Liver (tissue), 9 donors: ENCODE results near the gene EHMT1. TPM values are rescaled to one million over a fixed set of nuclear protein-coding genes. Genes with fewer than 3 reads are reported as not detected.
"Not testable (repeated sequence)": the region's sequence is repeated elsewhere in the genome, so short reads cannot be mapped to it uniquely, and the experiment has no call there.

Source experiments
- DNase-seq: peaks from one replicate; pipeline ENCODE4 v3.0.0-alpha.2; 2017; ENCODE audit warnings: low spot score
- H3K27ac ChIP-seq, 2 donors: one replicate each; pipeline ENCODE4 v1.7.0; 2013; ENCODE audit warnings: inconsistent platforms in 2 of 2, low read length in 2 of 2, control low read depth in 1 of 2, low read depth in 1 of 2, mild to moderate bottlenecking in 1 of 2
- H3K27me3 ChIP-seq, 4 donors: one replicate each; pipeline versions ENCODE4 v1.6.1 to v1.7.0; 2013; ENCODE audit warnings: low read length in 3 of 4, inconsistent platforms in 1 of 4, mild to moderate bottlenecking in 1 of 4, moderate library complexity in 1 of 4; ENCODE audit not compliant: control insufficient read depth in 4 of 4, insufficient read depth in 4 of 4
- H3K36me3 ChIP-seq, 4 donors: one replicate each; pipeline versions ENCODE4 v1.6.1 to v1.7.0; 2013; ENCODE audit warnings: low read length in 3 of 4, mild to moderate bottlenecking in 3 of 4, low read depth in 1 of 4, moderate library complexity in 1 of 4; ENCODE audit not compliant: control insufficient read depth in 4 of 4, insufficient read depth in 3 of 4
- H3K4me1 ChIP-seq, 4 donors: one replicate each; pipeline versions ENCODE4 v1.6.1 to v1.7.0; 2013; ENCODE audit warnings: low read length in 3 of 4, mild to moderate bottlenecking in 3 of 4, moderate library complexity in 1 of 4; ENCODE audit not compliant: control insufficient read depth in 4 of 4, insufficient read depth in 4 of 4
- H3K4me3 ChIP-seq, 3 donors: one replicate each; pipeline versions ENCODE4 v1.6.1 to v1.7.0; 2013; ENCODE audit warnings: low read length in 3 of 3, control low read depth in 1 of 3, low read depth in 1 of 3, mild to moderate bottlenecking in 1 of 3
- H3K9ac ChIP-seq, 2 donors: one replicate each; pipeline ENCODE4 v1.7.0; 2013; ENCODE audit warnings: low read length in 2 of 2, mild to moderate bottlenecking in 2 of 2, moderate library complexity in 2 of 2, control low read depth in 1 of 2, low read depth in 1 of 2
- H3K9me3 ChIP-seq, 4 donors: one replicate each; pipeline versions ENCODE4 v1.6.1 to v1.7.0; 2013; ENCODE audit warnings: low read length in 3 of 4; ENCODE audit not compliant: control insufficient read depth in 4 of 4
- ATF3 ChIP-seq: IDR thresholded peaks from 2 replicates; pipeline ENCODE4 v1.6.1; 2016; ENCODE audit warnings: antibody characterized with exemption
- EGR1 ChIP-seq, 2 donors: IDR thresholded peaks; 2 replicates each; pipeline ENCODE4 v1.6.1; 2016 to 2018; ENCODE audit warnings: antibody characterized with exemption in 2 of 2, low read depth in 2 of 2
- FOXA1 ChIP-seq: IDR thresholded peaks from 2 replicates; pipeline ENCODE4 v1.6.1; 2016; ENCODE audit warnings: antibody characterized with exemption
- FOXA2 ChIP-seq: IDR thresholded peaks from 2 replicates; pipeline ENCODE4 v1.6.1; 2016; ENCODE audit warnings: antibody characterized with exemption
- GABPA ChIP-seq, 2 donors: IDR thresholded peaks in 1 of 2; conservative IDR thresholded peaks in 1 of 2; 2 replicates each; pipeline ENCODE4 v1.6.1; 2016; ENCODE audit warnings: antibody characterized with exemption in 2 of 2, mild to moderate bottlenecking in 1 of 2, moderate library complexity in 1 of 2
- HNF4A ChIP-seq, 2 donors: conservative IDR thresholded peaks; 2 replicates each; pipeline ENCODE4 v1.6.1; 2016; ENCODE audit warnings: antibody characterized with exemption in 2 of 2, mild to moderate bottlenecking in 2 of 2
- HNF4G ChIP-seq: IDR thresholded peaks from 2 replicates; pipeline ENCODE4 v1.6.1; 2016; ENCODE audit warnings: antibody characterized with exemption
- JUND ChIP-seq, 2 donors: IDR thresholded peaks; 2 replicates each; pipeline ENCODE4 v1.6.1; 2016; ENCODE audit warnings: antibody characterized with exemption in 2 of 2
- NR2F2 ChIP-seq: IDR thresholded peaks from 2 replicates; pipeline ENCODE4 v1.6.1; 2016; ENCODE audit warnings: antibody characterized with exemption
- RAD21 ChIP-seq, 2 donors: IDR thresholded peaks; 2 replicates each; pipeline ENCODE4 v1.6.1; 2016; ENCODE audit warnings: antibody characterized with exemption in 2 of 2, mild to moderate bottlenecking in 2 of 2
- RXRA ChIP-seq, 2 donors: IDR thresholded peaks; 2 replicates each; pipeline ENCODE4 v1.6.1; 2017 to 2018; ENCODE audit warnings: antibody characterized with exemption in 2 of 2, mild to moderate bottlenecking in 1 of 2
- SP1 ChIP-seq: IDR thresholded peaks from 2 replicates; pipeline ENCODE4 v1.6.1; 2018; ENCODE audit warnings: antibody characterized with exemption, mild to moderate bottlenecking
- TAF1 ChIP-seq: conservative IDR thresholded peaks from 2 replicates; pipeline ENCODE4 v1.6.1; 2016; ENCODE audit warnings: antibody characterized with exemption, mild to moderate bottlenecking
- YY1 ChIP-seq: IDR thresholded peaks from 2 replicates; pipeline ENCODE4 v1.6.1; 2016; ENCODE audit warnings: antibody characterized with exemption, mild to moderate bottlenecking
- ZBTB33 ChIP-seq: IDR thresholded peaks from 2 replicates; pipeline ENCODE4 v1.6.1; 2016; ENCODE audit warnings: antibody characterized with exemption
- WGBS: extraction: QIAGEN DNeasy Blood & Tissue Kit; methylation state at CpG from one replicate; pipeline ENCODE4 v1.1.7; 2013; 5-methylcytosine and 5-hydroxymethylcytosine counted together
- polyA plus RNA-seq, 2 donors: library from polyadenylated mRNA; stranded (reverse) in 1 of 2; unstranded in 1 of 2; fragments of 200-250 nt in 1 of 2; fragments of >200 nt in 1 of 2; fragmentation: Nextera tagmentation in 1 of 2; extraction: Ambion mirVana in 1 of 2; gene quantifications; one replicate each; pipeline versions ENCODE4 v1.2.1 to v1.2.3, GENCODE V29; 2013 to 2015
- total RNA-seq, 2 donors: library from RNA; depleted of rRNA; stranded (reverse); fragments of >200 nt; gene quantifications; one replicate each; pipeline ENCODE4 v1.2.3, GENCODE V29; 2014
- TF ChIP-seq, protein P1 (sequence below): fragments of 150-350 bp; IDR thresholded peaks from 2 replicates; pipeline ENCODE4 v1.5.1; 2017; ENCODE audit warnings: improper control_type of control experiment, low read depth, low read length; ENCODE audit not compliant: missing input control
- TF ChIP-seq, protein P2 (sequence below): IDR thresholded peaks from 2 replicates; pipeline ENCODE4 v1.6.1; 2016; ENCODE audit warnings: antibody characterized with exemption
- TF ChIP-seq, protein P3 (sequence below): IDR thresholded peaks from 2 replicates; pipeline ENCODE4 v1.6.1; 2016; ENCODE audit warnings: antibody characterized with exemption, mild to moderate bottlenecking
- donor health status: healthy.
- donor health status: healthy.
- donor health status: healthy.
- donor health status: healthy.
- donor health status: healthy.

Gene EHMT1
- total and polyA plus RNA-seq, 4 donors, result 16.1 to 48.2 (median 27.3) TPM

- TF ChIP-seq RAD21 (IDR thresholded peaks at IDR 0.05), result no peak
- TF ChIP-seq NR2F2, result no peak
- no peak for TF ChIP-seq FOXA2
- TF ChIP-seq, protein P1, sequence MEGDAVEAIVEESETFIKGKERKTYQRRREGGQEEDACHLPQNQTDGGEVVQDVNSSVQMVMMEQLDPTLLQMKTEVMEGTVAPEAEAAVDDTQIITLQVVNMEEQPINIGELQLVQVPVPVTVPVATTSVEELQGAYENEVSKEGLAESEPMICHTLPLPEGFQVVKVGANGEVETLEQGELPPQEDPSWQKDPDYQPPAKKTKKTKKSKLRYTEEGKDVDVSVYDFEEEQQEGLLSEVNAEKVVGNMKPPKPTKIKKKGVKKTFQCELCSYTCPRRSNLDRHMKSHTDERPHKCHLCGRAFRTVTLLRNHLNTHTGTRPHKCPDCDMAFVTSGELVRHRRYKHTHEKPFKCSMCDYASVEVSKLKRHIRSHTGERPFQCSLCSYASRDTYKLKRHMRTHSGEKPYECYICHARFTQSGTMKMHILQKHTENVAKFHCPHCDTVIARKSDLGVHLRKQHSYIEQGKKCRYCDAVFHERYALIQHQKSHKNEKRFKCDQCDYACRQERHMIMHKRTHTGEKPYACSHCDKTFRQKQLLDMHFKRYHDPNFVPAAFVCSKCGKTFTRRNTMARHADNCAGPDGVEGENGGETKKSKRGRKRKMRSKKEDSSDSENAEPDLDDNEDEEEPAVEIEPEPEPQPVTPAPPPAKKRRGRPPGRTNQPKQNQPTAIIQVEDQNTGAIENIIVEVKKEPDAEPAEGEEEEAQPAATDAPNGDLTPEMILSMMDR, result no peak
- no peak for TF ChIP-seq EGR1 (IDR thresholded peaks at IDR 0.05; ENCODE audit: low read depth in 2 of 2)
- TF ChIP-seq YY1, result no peak
- TF ChIP-seq TAF1, result no peak
- no peak for TF ChIP-seq GABPA (IDR thresholded peaks at IDR 0.05 in 1 of 2, conservative IDR thresholded peaks at IDR 0.05 in 1 of 2)
- no peak for TF ChIP-seq HNF4A (conservative IDR thresholded peaks at IDR 0.05)
- TF ChIP-seq, protein P2, sequence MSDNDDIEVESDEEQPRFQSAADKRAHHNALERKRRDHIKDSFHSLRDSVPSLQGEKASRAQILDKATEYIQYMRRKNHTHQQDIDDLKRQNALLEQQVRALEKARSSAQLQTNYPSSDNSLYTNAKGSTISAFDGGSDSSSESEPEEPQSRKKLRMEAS, result no peak
- no peak for TF ChIP-seq JUND (IDR thresholded peaks at IDR 0.05)
- Histone ChIP-seq H3K27me3 (no peaks in the 10 kb centered on the region), H3K36me3 (peaks cover 7 to 32% (median 17%) of the 10 kb centered on the region in 4 donors), H3K9ac (no peak overlapping the region), H3K27ac (no peak overlapping the region), H3K4me3 (no peak overlapping the region), H3K9me3 (no peaks in the 10 kb centered on the region), H3K4me1 (no peaks in the 10 kb centered on the region)
- no peak for DNase-seq
- 92% methylated on average over 5 of the region's 5 CpGs for WGBS
Measured at GRCh38 chr9:137721899-137722298, 103.1 kb downstream of the EHMT1 start.

- TF ChIP-seq EGR1 (IDR thresholded peaks at IDR 0.05; ENCODE audit: low read depth in 2 of 2) (no peak), FOXA1 (no peak), YY1 (no peak), JUND (IDR thresholded peaks at IDR 0.05) (no peak), RXRA (IDR thresholded peaks at IDR 0.05) (no peak), FOXA2 (no peak), HNF4A (conservative IDR thresholded peaks at IDR 0.05) (no peak), SP1 (no peak), ATF3 (no peak), ZBTB33 (no peak), RAD21 (IDR thresholded peaks at IDR 0.05) (no peak), NR2F2 (no peak), HNF4G (no peak), TAF1 (no peak), GABPA (IDR thresholded peaks at IDR 0.05 in 1 of 2, conservative IDR thresholded peaks at IDR 0.05 in 1 of 2) (no peak)
- TF ChIP-seq, protein P3, sequence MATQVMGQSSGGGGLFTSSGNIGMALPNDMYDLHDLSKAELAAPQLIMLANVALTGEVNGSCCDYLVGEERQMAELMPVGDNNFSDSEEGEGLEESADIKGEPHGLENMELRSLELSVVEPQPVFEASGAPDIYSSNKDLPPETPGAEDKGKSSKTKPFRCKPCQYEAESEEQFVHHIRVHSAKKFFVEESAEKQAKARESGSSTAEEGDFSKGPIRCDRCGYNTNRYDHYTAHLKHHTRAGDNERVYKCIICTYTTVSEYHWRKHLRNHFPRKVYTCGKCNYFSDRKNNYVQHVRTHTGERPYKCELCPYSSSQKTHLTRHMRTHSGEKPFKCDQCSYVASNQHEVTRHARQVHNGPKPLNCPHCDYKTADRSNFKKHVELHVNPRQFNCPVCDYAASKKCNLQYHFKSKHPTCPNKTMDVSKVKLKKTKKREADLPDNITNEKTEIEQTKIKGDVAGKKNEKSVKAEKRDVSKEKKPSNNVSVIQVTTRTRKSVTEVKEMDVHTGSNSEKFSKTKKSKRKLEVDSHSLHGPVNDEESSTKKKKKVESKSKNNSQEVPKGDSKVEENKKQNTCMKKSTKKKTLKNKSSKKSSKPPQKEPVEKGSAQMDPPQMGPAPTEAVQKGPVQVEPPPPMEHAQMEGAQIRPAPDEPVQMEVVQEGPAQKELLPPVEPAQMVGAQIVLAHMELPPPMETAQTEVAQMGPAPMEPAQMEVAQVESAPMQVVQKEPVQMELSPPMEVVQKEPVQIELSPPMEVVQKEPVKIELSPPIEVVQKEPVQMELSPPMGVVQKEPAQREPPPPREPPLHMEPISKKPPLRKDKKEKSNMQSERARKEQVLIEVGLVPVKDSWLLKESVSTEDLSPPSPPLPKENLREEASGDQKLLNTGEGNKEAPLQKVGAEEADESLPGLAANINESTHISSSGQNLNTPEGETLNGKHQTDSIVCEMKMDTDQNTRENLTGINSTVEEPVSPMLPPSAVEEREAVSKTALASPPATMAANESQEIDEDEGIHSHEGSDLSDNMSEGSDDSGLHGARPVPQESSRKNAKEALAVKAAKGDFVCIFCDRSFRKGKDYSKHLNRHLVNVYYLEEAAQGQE, result no peak
- TF ChIP-seq, protein P1, result no peak
- TF ChIP-seq, protein P2, result no peak
- WGBS, result 87% methylated on average over 10 of the region's 10 CpGs
- Histone ChIP-seq H3K4me3 (no peak overlapping the region), H3K27me3 (no peaks in the 10 kb centered on the region), H3K9me3 (no peaks in the 10 kb centered on the region), H3K36me3 (peaks cover 9 to 26% (median 16%) of the 10 kb centered on the region in 4 donors), H3K9ac (no peak overlapping the region), H3K4me1 (no peaks in the 10 kb centered on the region), H3K27ac (no peak overlapping the region)
- no peak for DNase-seq
Measured at GRCh38 chr9:137722481-137722880, 103.7 kb downstream of the EHMT1 start.

DNA sequence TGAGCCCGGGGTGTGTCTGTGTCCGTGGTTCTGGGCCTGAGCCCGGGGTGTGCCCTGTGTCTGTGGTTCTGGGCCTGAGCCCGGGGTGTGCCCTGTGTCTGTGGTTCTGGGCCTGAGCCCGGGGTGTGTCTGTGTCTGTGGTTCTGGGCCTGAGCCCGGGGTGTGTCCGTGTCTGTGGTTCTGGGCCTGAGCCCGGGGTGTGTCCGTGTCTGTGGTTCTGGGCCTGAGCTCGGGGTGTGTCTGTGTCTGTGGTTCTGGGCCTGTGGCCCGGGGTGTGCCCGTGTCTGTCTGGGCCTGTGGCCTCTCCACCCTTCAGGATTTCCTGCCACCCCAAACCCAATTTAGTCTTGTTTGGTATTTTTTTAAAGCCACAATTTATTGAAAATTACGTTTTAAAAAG, 104.6 kb downstream of the EHMT1 start:
- not testable (repeated sequence) for H3K4me1 ChIP-seq, H3K27me3 ChIP-seq, H3K9ac ChIP-seq, DNase-seq, H3K9me3 ChIP-seq, H3K27ac ChIP-seq, H3K4me3 ChIP-seq
- peaks cover 5 to 19% (median 16%) of the 10 kb centered on the region in 4 donors for H3K36me3 ChIP-seq
- 82% methylated on average over 13 of the region's 13 CpGs for WGBS
